Astrocyte (in vitro differentiated cells and primary cell): ENCODE data around the gene KCP. TPM values are rescaled to one million over a fixed set of nuclear protein-coding genes. Genes with fewer than 3 reads are reported as not detected.

Experiments used
- DNase-seq: peaks from one replicate; pipeline ENCODE4 v3.0.0-alpha.2; 2010; ENCODE audit warnings: low read depth
- FAIRE-seq: peaks from 2 replicates; lab custom pipeline; 2011; peaks lifted over from hg19 to GRCh38; lab: Jason Lieb, UNC
- H2AFZ ChIP-seq: 2 replicates; pipeline ENCODE4 v1.6.0; 2012; ENCODE audit warnings: low read depth, low read length, inconsistent platforms
- H3K27ac ChIP-seq: 2 replicates; pipeline ENCODE4 v1.5.1; 2011; ENCODE audit warnings: low read depth, low read length, inconsistent platforms
- H3K27me3 ChIP-seq: 2 replicates; pipeline ENCODE4 v1.6.0; 2011; ENCODE audit warnings: low read length, inconsistent platforms; ENCODE audit not compliant: insufficient read depth
- H3K36me3 ChIP-seq: 2 replicates; pipeline ENCODE4 v1.5.1; 2011; ENCODE audit warnings: low read length, inconsistent platforms; ENCODE audit not compliant: insufficient read depth
- H3K4me1 ChIP-seq: 2 replicates; pipeline ENCODE4 v1.5.1; 2011; ENCODE audit warnings: low read length, inconsistent platforms; ENCODE audit not compliant: insufficient read depth
- H3K4me2 ChIP-seq: 2 replicates; pipeline ENCODE4 v1.6.0; 2012; ENCODE audit warnings: low read length, inconsistent platforms
- H3K4me3 ChIP-seq: 2 replicates; pipeline ENCODE4 v1.5.1; 2011; ENCODE audit warnings: low read depth, mild to moderate bottlenecking, low read length, inconsistent platforms; ENCODE audit not compliant: insufficient read depth
- H3K79me2 ChIP-seq: 2 replicates; pipeline ENCODE4 v1.6.0; 2012; ENCODE audit warnings: mild to moderate bottlenecking, low read length, inconsistent platforms; ENCODE audit not compliant: insufficient read depth
- H3K9ac ChIP-seq: 2 replicates; pipeline ENCODE4 v1.6.0; 2012; ENCODE audit warnings: mild to moderate bottlenecking, low read length, inconsistent platforms
- H3K9me3 ChIP-seq: 2 replicates; pipeline ENCODE4 v1.5.1; 2012; ENCODE audit warnings: low read depth, mild to moderate bottlenecking, low read length, inconsistent platforms; ENCODE audit not compliant: insufficient read depth
- H4K20me1 ChIP-seq: 2 replicates; pipeline ENCODE4 v1.6.0; 2012; ENCODE audit warnings: low read length, inconsistent platforms; ENCODE audit not compliant: insufficient read depth
- H3K27ac Mint-ChIP-seq: one replicate; pipeline ENCODE4 v1.8.0; 2021; ENCODE audit warnings: mild to moderate bottlenecking, mixed read lengths; ENCODE audit not compliant: unreplicated experiment
- H3K27me3 Mint-ChIP-seq: one replicate; pipeline ENCODE4 v1.8.0; 2021; ENCODE audit warnings: low read depth, mixed read lengths; ENCODE audit not compliant: unreplicated experiment
- H3K36me3 Mint-ChIP-seq: one replicate; pipeline ENCODE4 v1.8.0; 2021; ENCODE audit warnings: low read depth, mixed read lengths; ENCODE audit not compliant: unreplicated experiment
- H3K4me1 Mint-ChIP-seq: one replicate; pipeline ENCODE4 v1.8.0; 2021; ENCODE audit warnings: low read depth, mixed read lengths; ENCODE audit not compliant: unreplicated experiment
- H3K4me3 Mint-ChIP-seq: one replicate; pipeline ENCODE4 v1.8.0; 2021; ENCODE audit warnings: mild to moderate bottlenecking, moderate library complexity, mixed read lengths; ENCODE audit not compliant: unreplicated experiment
- H3K9me3 Mint-ChIP-seq: one replicate; pipeline ENCODE4 v1.8.0; 2021; ENCODE audit warnings: mild to moderate bottlenecking, mixed read lengths; ENCODE audit not compliant: unreplicated experiment
- CTCF ChIP-seq: IDR thresholded peaks from 2 replicates; pipeline ENCODE4 v1.5.1; 2011; ENCODE audit warnings: low read depth, mild to moderate bottlenecking, inconsistent platforms, low read length, moderate library complexity; ENCODE audit not compliant: insufficient read depth
- EZH2 ChIP-seq: IDR thresholded peaks from 2 replicates; pipeline ENCODE4 v1.6.1; 2012; ENCODE audit warnings: mild to moderate bottlenecking, low read length, inconsistent platforms; ENCODE audit not compliant: insufficient read depth
- total RNA-seq: library from RNA; stranded (reverse); gene quantifications from 2 replicates; pipeline ENCODE4 v1.2.1, GENCODE V29; 2021

KCP gene
- total RNA-seq, 1 donor from 2014 or later: 0.20 TPM

- Histone ChIP-seq H4K20me1 (peaks cover 3% of the 10 kb centered on the region), H3K4me1 (no peaks in the 10 kb centered on the region), H3K36me3 (no peaks in the 10 kb centered on the region), H3K9ac (no peak overlapping the region), H3K27me3 (peaks cover 6% of the 10 kb centered on the region), H3K4me2 (peak overlapping the region; percentile 50), H3K4me3 (no peak overlapping the region), H2AFZ (no peak overlapping the region), H3K79me2 (no peaks in the 10 kb centered on the region), H3K9me3 (peaks cover 6% of the 10 kb centered on the region), H3K27ac (no peak overlapping the region)
- no peaks in the 10 kb centered on the region for H3K36me3 Mint-ChIP-seq
- DNase-seq: no peak
- no peak for FAIRE-seq
- peak; percentile 91 for TF ChIP-seq EZH2
- no peak for TF ChIP-seq CTCF
- peaks cover 4% of the 10 kb centered on the region for H3K9me3 Mint-ChIP-seq
- no peak overlapping the region for H3K4me3 Mint-ChIP-seq
- no peaks in the 10 kb centered on the region for H3K4me1 Mint-ChIP-seq
- H3K27ac Mint-ChIP-seq: no peak overlapping the region
- H3K27me3 Mint-ChIP-seq: peaks cover 12% of the 10 kb centered on the region
Observed at GRCh38 chr7:128891110-128891941, 19.2 kb downstream of the KCP start.

DNA sequence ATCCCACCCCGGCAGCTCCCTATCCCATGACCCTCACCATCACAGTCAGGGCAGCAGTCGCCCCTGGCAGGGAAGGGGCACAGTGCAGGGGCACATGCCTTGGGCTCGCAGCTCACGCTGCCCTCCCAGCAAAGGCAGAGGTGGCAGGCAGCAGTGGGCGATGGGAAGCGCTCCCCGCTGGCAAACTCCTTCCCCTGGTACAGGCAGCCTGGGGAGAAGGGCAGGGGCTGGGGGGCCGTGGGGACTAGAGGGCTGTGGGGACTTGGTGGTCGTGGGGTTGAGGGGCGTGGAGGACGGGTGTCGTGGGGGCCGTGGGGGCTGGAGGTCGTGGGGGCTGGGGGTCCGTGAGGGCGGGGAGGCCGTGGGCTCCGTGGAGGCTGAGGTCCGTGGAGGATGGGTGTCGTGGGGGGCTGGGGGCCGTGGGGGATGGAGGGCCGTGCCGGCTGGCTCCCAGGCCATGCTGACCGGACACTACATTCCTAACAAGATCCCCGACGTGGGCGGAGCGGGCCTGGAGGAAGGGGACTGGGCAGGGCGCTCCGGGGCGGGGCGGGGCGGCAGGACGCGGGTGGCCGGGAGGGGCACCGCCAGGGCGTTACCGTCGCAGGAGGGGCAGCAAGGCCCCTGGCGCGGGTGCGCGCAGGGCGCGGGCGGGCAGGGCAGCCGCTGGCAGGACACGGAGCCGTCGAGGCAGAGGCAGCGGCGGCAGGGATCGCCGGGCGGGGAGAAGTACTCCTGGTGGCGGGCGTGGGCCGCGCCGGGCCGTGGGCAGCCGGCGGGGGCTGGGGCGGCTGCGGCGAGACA lies 20.0 kb downstream of the KCP start:
- H3K9ac ChIP-seq: no peak overlapping the region
- H3K79me2 ChIP-seq: no peaks in the 10 kb centered on the region
- H3K27me3 ChIP-seq: peaks cover 10% of the 10 kb centered on the region
- Mint-ChIP-seq H3K4me3 (no peak overlapping the region), H3K27ac (no peak overlapping the region), H3K27me3 (peaks cover 18% of the 10 kb centered on the region), H3K9me3 (peaks cover 2% of the 10 kb centered on the region), H3K4me1 (no peaks in the 10 kb centered on the region), H3K36me3 (no peaks in the 10 kb centered on the region)
- no peaks in the 10 kb centered on the region for H3K36me3 ChIP-seq
- no peak for FAIRE-seq
- peak overlapping the region; percentile 5 for H3K4me3 ChIP-seq
- peaks cover 3% of the 10 kb centered on the region for H4K20me1 ChIP-seq
- H3K27ac ChIP-seq: no peak overlapping the region
- no peaks in the 10 kb centered on the region for H3K4me1 ChIP-seq
- H3K9me3 ChIP-seq: peaks cover 6% of the 10 kb centered on the region
- no peak overlapping the region for H2AFZ ChIP-seq
- no peak for DNase-seq
- peak overlapping the region; percentile 50 for H3K4me2 ChIP-seq
- TF ChIP-seq CTCF: no peak
- TF ChIP-seq EZH2: no peak
